ENCODE measurements around the gene GPC6.

- TF ChIP-seq CTCF (IDR thresholded peaks at IDR 0.05) = no peak
- no peak for TF ChIP-seq POLR2A (IDR thresholded peaks at IDR 0.05)
These were observed 757.4 kb downstream of the GPC6 start for GRCh38 chr13:93984052-93984451.
